HEK293 (cell line): ENCODE results near the gene RNF7.
"Not testable (repeated sequence)": the region's sequence is repeated elsewhere in the genome, so short reads cannot be mapped to it uniquely, and the experiment has no call there.

ENCODE experiments used
- CTCF ChIA-PET: fragments of 350-600 bp; formaldehyde crosslinking; extraction: SDS; loops from one replicate; lab custom pipeline; 2021; ENCODE audit warnings: antibody characterized with exemption; lab: Yijun Ruan, JAX
- POLR2A ChIA-PET: fragments of 300-600 bp; formaldehyde crosslinking; extraction: SDS; loops from one replicate; lab custom pipeline; 2020; ENCODE audit warnings: antibody characterized with exemption, inconsistent platforms; lab: Yijun Ruan, JAX
- H3K27ac ChIP-seq: fragments of 200-500 bp; sonication (Bioruptor generic); 2 replicates; pipeline ENCODE4 v1.5.1; 2014; ENCODE audit warnings: low read depth, low read length, control low read depth, inconsistent platforms; ENCODE audit errors: extremely low read depth
- H3K36me3 ChIP-seq, 2 experiments: fragments of 200-500 bp in 1 of 2; sonication (Bioruptor generic) in 1 of 2; 1 replicate in 1 of 2; 2 replicates in 1 of 2; pipeline ENCODE4 v1.5.1; 2014 to 2017; ENCODE audit warnings: inconsistent platforms in 2 of 2, low read length in 2 of 2; ENCODE audit not compliant: control insufficient read depth in 2 of 2, insufficient read depth in 1 of 2
- H3K4me1 ChIP-seq: fragments of 200-500 bp; sonication (Bioruptor generic); 2 replicates; pipeline ENCODE4 v1.5.1; 2014; ENCODE audit warnings: mild to moderate bottlenecking, low read length, inconsistent platforms; ENCODE audit not compliant: control insufficient read depth, insufficient read depth
- H3K4me3 ChIP-seq: 2 replicates; pipeline ENCODE4 v1.5.1; 2011; ENCODE audit warnings: low read depth, mild to moderate bottlenecking, control low read depth, low read length, moderate library complexity
- H3K9me3 ChIP-seq: fragments of 200-500 bp; sonication (Bioruptor generic); 2 replicates; pipeline ENCODE4 v1.5.1; 2014; ENCODE audit warnings: low read depth, low read length, inconsistent platforms; ENCODE audit not compliant: control insufficient read depth, insufficient read depth
- EGR2 ChIP-seq: fragments of 450-650 bp; formaldehyde crosslinking; IDR thresholded peaks from 2 replicates; pipeline ENCODE4 v1.5.1; 2016; ENCODE audit warnings: low read depth, missing biosample characterization, missing genetic modification characterization
- GLI2 ChIP-seq: fragments of 450-650 bp; formaldehyde crosslinking; IDR thresholded peaks from 2 replicates; pipeline ENCODE4; 2017; ENCODE audit warnings: missing biosample characterization, missing genetic modification characterization, low read depth, borderline replicate concordance
- MEIS1 ChIP-seq: sonication (generic); formaldehyde crosslinking; IDR thresholded peaks from 2 replicates; pipeline ENCODE4 v1.8.1; 2022; ENCODE audit warnings: missing genetic modification reagents, mild to moderate bottlenecking, borderline replicate concordance
- OSR2 ChIP-seq: fragments of 450-650 bp; formaldehyde crosslinking; IDR thresholded peaks from 2 replicates; pipeline ENCODE4 v1.5.1; 2016; ENCODE audit warnings: missing biosample characterization, missing genetic modification characterization
- RBAK ChIP-seq: fragments of 450-650 bp; formaldehyde crosslinking; IDR thresholded peaks from 2 replicates; pipeline ENCODE4 v1.5.1; 2016; ENCODE audit warnings: missing biosample characterization, missing genetic modification characterization
- SP7 ChIP-seq: fragments of 450-650 bp; formaldehyde crosslinking; IDR thresholded peaks from 2 replicates; pipeline ENCODE4 v1.5.1; 2016; ENCODE audit warnings: missing biosample characterization, missing genetic modification characterization
- ZBTB7A ChIP-seq: fragments of 450-650 bp; formaldehyde crosslinking; IDR thresholded peaks from 2 replicates; pipeline ENCODE4 v1.5.1; 2016; ENCODE audit warnings: low read depth, missing biosample characterization, missing genetic modification characterization
- ZNF223 ChIP-seq: fragments of 450-650 bp; formaldehyde crosslinking; IDR thresholded peaks from 2 replicates; pipeline ENCODE4 v1.5.1; 2016; ENCODE audit warnings: missing biosample characterization, missing genetic modification characterization
- ZNF629 ChIP-seq: fragments of 450-650 bp; formaldehyde crosslinking; IDR thresholded peaks from 2 replicates; pipeline ENCODE4 v1.5.1; 2017; ENCODE audit warnings: missing biosample characterization, missing genetic modification characterization
- ZNF660 ChIP-seq: fragments of 450-650 bp; IDR thresholded peaks from 2 replicates; pipeline ENCODE4 v1.5.1; 2018; ENCODE audit warnings: missing biosample characterization, mild to moderate bottlenecking, missing genetic modification characterization
- ZNF776 ChIP-seq: fragments of 450-650 bp; formaldehyde crosslinking; IDR thresholded peaks from 2 replicates; pipeline ENCODE4 v1.5.0; 2017; ENCODE audit warnings: missing biosample characterization, missing genetic modification characterization, borderline replicate concordance
- ZNF785 ChIP-seq: fragments of 450-650 bp; formaldehyde crosslinking; IDR thresholded peaks from 2 replicates; pipeline ENCODE4 v1.5.1; 2016; ENCODE audit warnings: missing biosample characterization, missing genetic modification characterization
- ZNF791 ChIP-seq: fragments of 450-650 bp; formaldehyde crosslinking; IDR thresholded peaks from 2 replicates; pipeline ENCODE4 v1.5.1; 2016; ENCODE audit warnings: missing biosample characterization, missing genetic modification characterization
- TF ChIP-seq, protein P1 (sequence below): fragments of 450-650 bp; formaldehyde crosslinking; IDR thresholded peaks from 2 replicates; pipeline ENCODE4 v1.5.1; 2016; ENCODE audit warnings: missing biosample characterization, missing genetic modification characterization
- TF ChIP-seq, protein P2 (sequence below): fragments of 450-650 bp; formaldehyde crosslinking; IDR thresholded peaks from 2 replicates; pipeline ENCODE4 v1.5.1; 2016; ENCODE audit warnings: missing biosample characterization, missing genetic modification characterization, low read depth
- TF ChIP-seq, protein P3 (sequence below): fragments of 450-650 bp; formaldehyde crosslinking; IDR thresholded peaks from 2 replicates; pipeline ENCODE4 v1.5.1; 2016; ENCODE audit warnings: missing biosample characterization, missing genetic modification characterization

Gene RNF7

DNA sequence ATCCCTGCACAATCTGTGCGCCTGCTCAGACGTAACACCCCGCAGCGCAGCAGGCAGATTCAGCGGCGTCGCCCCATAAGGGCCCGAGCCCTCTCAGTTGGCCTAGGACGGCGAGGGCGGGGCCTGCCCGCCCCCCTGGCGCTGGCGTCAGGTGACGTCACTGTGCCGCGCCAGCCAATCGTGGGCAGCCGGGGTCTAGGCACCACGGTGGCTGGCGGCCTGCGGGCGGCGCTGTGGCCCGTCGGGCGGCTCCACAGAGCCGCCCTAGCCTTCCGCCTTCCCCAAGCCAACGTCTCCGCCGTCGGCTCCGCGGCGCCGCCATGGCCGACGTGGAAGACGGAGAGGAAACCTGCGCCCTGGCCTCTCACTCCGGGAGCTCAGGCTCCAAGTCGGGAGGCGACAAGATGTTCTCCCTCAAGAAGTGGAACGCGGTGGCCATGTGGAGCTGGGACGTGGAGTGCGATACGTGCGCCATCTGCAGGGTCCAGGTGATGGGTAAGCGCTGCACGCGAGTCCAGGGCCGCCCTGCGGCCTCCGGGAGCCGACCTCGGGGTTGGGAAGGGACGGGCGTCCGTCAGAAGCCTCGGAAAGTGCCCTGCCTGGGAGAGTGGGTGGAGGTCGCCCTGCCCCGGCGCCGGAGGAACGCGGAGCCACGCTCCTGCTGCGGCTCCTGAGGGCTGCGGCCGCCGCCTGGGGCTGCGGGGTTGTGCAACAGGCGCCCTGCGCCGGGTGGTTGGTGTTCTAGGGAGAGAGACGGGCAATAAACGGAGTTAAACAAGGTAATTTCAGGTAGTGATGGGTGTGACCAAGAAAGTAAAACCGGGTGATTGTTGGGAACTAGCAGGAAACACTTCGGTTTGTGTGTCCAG is at the start of gene RNF7 (continued):
- TF ChIP-seq, protein P1, sequence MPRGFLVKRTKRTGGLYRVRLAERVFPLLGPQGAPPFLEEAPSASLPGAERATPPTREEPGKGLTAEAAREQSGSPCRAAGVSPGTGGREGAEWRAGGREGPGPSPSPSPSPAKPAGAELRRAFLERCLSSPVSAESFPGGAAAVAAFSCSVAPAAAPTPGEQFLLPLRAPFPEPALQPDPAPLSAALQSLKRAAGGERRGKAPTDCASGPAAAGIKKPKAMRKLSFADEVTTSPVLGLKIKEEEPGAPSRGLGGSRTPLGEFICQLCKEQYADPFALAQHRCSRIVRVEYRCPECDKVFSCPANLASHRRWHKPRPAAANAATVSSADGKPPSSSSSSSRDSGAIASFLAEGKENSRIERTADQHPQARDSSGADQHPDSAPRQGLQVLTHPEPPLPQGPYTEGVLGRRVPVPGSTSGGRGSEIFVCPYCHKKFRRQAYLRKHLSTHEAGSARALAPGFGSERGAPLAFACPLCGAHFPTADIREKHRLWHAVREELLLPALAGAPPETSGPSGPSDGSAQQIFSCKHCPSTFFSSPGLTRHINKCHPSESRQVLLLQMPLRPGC (tag by site-specific recombination) = no peak
- TF ChIP-seq ZBTB7A (tag by site-specific recombination) (no peak), ZNF791 (tag by site-specific recombination) (no peak), ZNF776 (tag by site-specific recombination) (no peak), ZNF660 (no peak; the same call in 1 of the 2 replicates), RBAK (tag by site-specific recombination) (no peak)
- TF ChIP-seq, protein P2, sequence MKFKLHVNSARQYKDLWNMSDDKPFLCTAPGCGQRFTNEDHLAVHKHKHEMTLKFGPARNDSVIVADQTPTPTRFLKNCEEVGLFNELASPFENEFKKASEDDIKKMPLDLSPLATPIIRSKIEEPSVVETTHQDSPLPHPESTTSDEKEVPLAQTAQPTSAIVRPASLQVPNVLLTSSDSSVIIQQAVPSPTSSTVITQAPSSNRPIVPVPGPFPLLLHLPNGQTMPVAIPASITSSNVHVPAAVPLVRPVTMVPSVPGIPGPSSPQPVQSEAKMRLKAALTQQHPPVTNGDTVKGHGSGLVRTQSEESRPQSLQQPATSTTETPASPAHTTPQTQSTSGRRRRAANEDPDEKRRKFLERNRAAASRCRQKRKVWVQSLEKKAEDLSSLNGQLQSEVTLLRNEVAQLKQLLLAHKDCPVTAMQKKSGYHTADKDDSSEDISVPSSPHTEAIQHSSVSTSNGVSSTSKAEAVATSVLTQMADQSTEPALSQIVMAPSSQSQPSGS (tag by site-specific recombination) = peak; percentile 98
- TF ChIP-seq, protein P3, sequence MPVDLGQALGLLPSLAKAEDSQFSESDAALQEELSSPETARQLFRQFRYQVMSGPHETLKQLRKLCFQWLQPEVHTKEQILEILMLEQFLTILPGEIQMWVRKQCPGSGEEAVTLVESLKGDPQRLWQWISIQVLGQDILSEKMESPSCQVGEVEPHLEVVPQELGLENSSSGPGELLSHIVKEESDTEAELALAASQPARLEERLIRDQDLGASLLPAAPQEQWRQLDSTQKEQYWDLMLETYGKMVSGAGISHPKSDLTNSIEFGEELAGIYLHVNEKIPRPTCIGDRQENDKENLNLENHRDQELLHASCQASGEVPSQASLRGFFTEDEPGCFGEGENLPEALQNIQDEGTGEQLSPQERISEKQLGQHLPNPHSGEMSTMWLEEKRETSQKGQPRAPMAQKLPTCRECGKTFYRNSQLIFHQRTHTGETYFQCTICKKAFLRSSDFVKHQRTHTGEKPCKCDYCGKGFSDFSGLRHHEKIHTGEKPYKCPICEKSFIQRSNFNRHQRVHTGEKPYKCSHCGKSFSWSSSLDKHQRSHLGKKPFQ (tag by site-specific recombination) = no peak

DNA sequence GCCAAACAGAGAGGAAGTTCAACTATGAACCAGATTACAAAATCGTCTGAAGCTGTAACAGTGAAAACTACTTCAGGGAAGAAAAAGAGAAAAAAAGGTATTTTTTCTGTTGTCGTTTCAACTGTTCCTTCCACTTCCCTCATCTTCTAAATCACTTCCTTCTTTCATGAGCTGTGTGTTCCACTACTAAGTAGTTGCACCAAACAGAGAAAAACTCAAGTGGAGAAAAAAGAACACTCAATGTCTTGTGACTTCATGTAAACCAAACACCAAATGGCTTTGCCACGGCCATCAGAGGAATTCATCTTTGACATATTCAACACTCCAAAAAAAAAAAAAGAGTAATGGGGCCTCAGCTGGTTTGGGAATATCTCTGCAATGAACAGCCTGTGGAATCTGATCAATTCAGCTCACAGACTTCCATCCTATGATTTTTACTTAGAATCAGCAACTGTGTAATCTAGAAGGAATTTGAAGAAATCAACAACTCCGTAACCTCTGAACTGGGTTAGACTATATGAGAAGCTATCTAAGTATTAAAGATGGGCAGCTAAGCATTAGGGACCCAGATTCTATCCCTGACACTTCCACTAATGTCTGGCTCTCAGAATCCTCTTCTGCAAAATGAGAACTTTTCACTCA is 47.5 kb upstream of the RNF7 start:
- no peaks in the 10 kb centered on the region for H3K9me3 ChIP-seq
- POLR2A ChIA-PET = no interaction called here
- CTCF ChIA-PET = interaction anchor here (0.7 kb wide), 1 partner anchor 20 kb away, joined by 4 read pairs; no protein-coding TSS in a partner anchor
- no peaks in the 10 kb centered on the region for H3K36me3 ChIP-seq
- no peak overlapping the region for H3K27ac ChIP-seq
- TF ChIP-seq GLI2 (no peak), ZNF629 (tag by site-specific recombination) (no peak), OSR2 (tag by site-specific recombination) (no peak), MEIS1 (CRISPR knock-in tag) (no peak), ZNF785 (no peak), SP7 (tag by site-specific recombination) (no peak), EGR2 (no peak), ZNF223 (tag by site-specific recombination) (no peak)
- TF ChIP-seq, all 188 proteins: peak for 0
- Histone ChIP-seq H3K4me3 (no peak overlapping the region), H3K4me1 (no peaks in the 10 kb centered on the region)

DNA sequence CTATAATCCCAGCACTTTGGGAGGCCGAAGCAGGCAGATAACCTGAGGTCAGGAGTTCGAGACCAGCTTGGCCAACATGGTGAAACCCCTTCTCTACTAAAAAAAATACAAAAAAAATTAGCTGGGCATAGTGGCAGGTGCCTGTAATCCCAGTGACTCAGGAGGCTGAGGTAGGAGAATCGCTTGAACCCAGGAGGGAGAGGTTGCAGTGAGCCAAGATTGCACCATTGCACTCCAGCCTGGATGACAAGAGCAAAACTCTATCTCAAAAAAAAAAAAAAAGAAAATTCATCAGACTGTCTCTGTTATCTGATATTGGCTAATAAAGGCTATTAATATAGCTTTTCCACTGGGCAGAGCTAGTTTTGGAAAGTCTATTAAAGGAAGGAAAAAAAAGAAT is 46.6 kb upstream of the RNF7 start:
- CTCF ChIA-PET, H3K9me3 ChIP-seq, H3K4me1 ChIP-seq, H3K27ac ChIP-seq, POLR2A ChIA-PET, H3K36me3 ChIP-seq, H3K4me3 ChIP-seq: not testable (repeated sequence)
